Measurements from ENCODE around the gene SETBP1. TPM values are rescaled to one million over a fixed set of nuclear protein-coding genes. Genes with fewer than 3 reads are reported as not detected.

The SETBP1 gene
- total RNA-seq, 1 experiment from 2014 or later: 0.23 TPM

GRCh38 chr18:44896846-44897245 lies 216.2 kb downstream of the SETBP1 start:
- no peak for ATAC-seq
- H3K36me3 ChIP-seq (ENCODE audit: control insufficient read depth, insufficient read depth, low read length): no peaks in the 10 kb centered on the region
- no peak overlapping the region for H3K4me3 ChIP-seq (ENCODE audit: low read depth in 2 of 2, low read length in 2 of 2)
- no peak overlapping the region for H3K27ac ChIP-seq (ENCODE audit: low read length)
- TF ChIP-seq CTCF (IDR thresholded peaks at IDR 0.05): no peak
- no peak for TF ChIP-seq POLR2AphosphoS5 (IDR thresholded peaks at IDR 0.05; ENCODE audit: low read depth, low read length)
- no peak for TF ChIP-seq SIN3A (IDR thresholded peaks at IDR 0.05; ENCODE audit: borderline replicate concordance, insufficient read depth, low read depth, low read length)
- TF ChIP-seq TCF7L2 (IDR thresholded peaks at IDR 0.05; ENCODE audit: low read depth, low read length): no peak
- no peak for TF ChIP-seq REST (IDR thresholded peaks at IDR 0.05; ENCODE audit: insufficient read depth in 1 of 2, low read depth in 2 of 2, low read length in 1 of 2)
- no TSS peak for BruUV-seq (replicated peaks)
- H3K4me1 ChIP-seq (ENCODE audit: control insufficient read depth, insufficient read depth, low read length): no peaks in the 10 kb centered on the region
- in situ Hi-C loops (cut with HindIII; ENCODE audit: low pct_unique_long_range_greater_than_20kb, low sequenced_read_pairs) (no loop called here), intact Hi-C loops (cut with micrococcal nuclease; ENCODE audit: unreplicated experiment) (no loop called here)
- ChIA-PET POLR2A (no interaction called here), CTCF (no interaction called here)
- no peaks in the 10 kb centered on the region for H3K27me3 ChIP-seq (ENCODE audit: control insufficient read depth, insufficient read depth, low read length)
- H3K9me3 ChIP-seq (ENCODE audit: control insufficient read depth, insufficient read depth, low read depth, low read length): no peaks in the 10 kb centered on the region
- no peak for DNase-seq (ENCODE audit: low read depth, low spot score)

GRCh38 chr18:44897411-44897810 lies 216.7 kb downstream of the SETBP1 start:
- ChIA-PET POLR2A (no interaction called here), CTCF (no interaction called here)
- Histone ChIP-seq H3K9me3 (ENCODE audit: control insufficient read depth, insufficient read depth, low read depth, low read length) (no peaks in the 10 kb centered on the region), H3K4me3 (ENCODE audit: low read depth in 2 of 2, low read length in 2 of 2) (no peak overlapping the region), H3K27ac (ENCODE audit: low read length) (no peak overlapping the region), H3K4me1 (ENCODE audit: control insufficient read depth, insufficient read depth, low read length) (no peaks in the 10 kb centered on the region), H3K27me3 (ENCODE audit: control insufficient read depth, insufficient read depth, low read length) (no peaks in the 10 kb centered on the region), H3K36me3 (ENCODE audit: control insufficient read depth, insufficient read depth, low read length) (no peaks in the 10 kb centered on the region)
- BruUV-seq (replicated peaks): no TSS peak
- ATAC-seq (no peak), DNase-seq (ENCODE audit: low read depth, low spot score) (no peak)
- TF ChIP-seq CTCF (IDR thresholded peaks at IDR 0.05) (no peak), REST (IDR thresholded peaks at IDR 0.05; ENCODE audit: insufficient read depth in 1 of 2, low read depth in 2 of 2, low read length in 1 of 2) (no peak), POLR2AphosphoS5 (IDR thresholded peaks at IDR 0.05; ENCODE audit: low read depth, low read length) (no peak), TCF7L2 (IDR thresholded peaks at IDR 0.05; ENCODE audit: low read depth, low read length) (no peak)
- in situ Hi-C loops (cut with HindIII; ENCODE audit: low pct_unique_long_range_greater_than_20kb, low sequenced_read_pairs): no loop called here
- intact Hi-C loops (cut with micrococcal nuclease; ENCODE audit: unreplicated experiment): no loop called here
